GM19240 (cell line): Measurements from ENCODE around the gene AGBL3.

ENCODE experiments used
- DNase-seq: peaks from one replicate; pipeline ENCODE4 v3.0.0; 2011; ENCODE audit warnings: low spot score; ENCODE audit not compliant: insufficient read length

Gene AGBL3

GRCh38 chr7:135184254-135184841 is 198.0 kb downstream of the AGBL3 start:
- DNase-seq, result no peak
